H1 (cell line): ENCODE data around the gene PCDHB3. TPM values are rescaled to one million over a fixed set of nuclear protein-coding genes. Genes with fewer than 3 reads are reported as not detected.

Source experiments
- CTCF ChIA-PET: fragments of 300-600 bp; sonication (Branson Sonifier 250); formaldehyde crosslinking; loops from one replicate; lab custom pipeline; 2021; ENCODE audit not compliant: partially characterized antibody; lab: Charles Lee
- POLR2A ChIA-PET: fragments of 300-600 bp; sonication (Branson Sonifier 250); formaldehyde crosslinking; loops from one replicate; lab custom pipeline; 2021; ENCODE audit warnings: inconsistent platforms; ENCODE audit not compliant: partially characterized antibody; lab: Charles Lee
- DNase-seq, 2 experiments: peaks; one replicate each; pipeline versions ENCODE4 v3.0.0 to v3.0.0-alpha.2; 2010 to 2022; ENCODE audit warnings: low spot score in 2 of 2, low read depth in 1 of 2, mixed read lengths in 1 of 2
- FAIRE-seq: peaks from 2 replicates; lab custom pipeline; 2011; peaks lifted over from hg19 to GRCh38; lab: Jason Lieb, UNC
- H2AFZ ChIP-seq: 2 replicates; pipeline ENCODE4 v1.8.1; 2012; ENCODE audit warnings: low read length, inconsistent platforms
- H2AK5ac ChIP-seq: 2 replicates; pipeline ENCODE4 v1.6.1; 2013; ENCODE audit warnings: low read depth, low read length
- H2BK120ac ChIP-seq: replicated peaks from 2 replicates; pipeline ENCODE3; 2013; ENCODE audit warnings: low read depth, low read length, inconsistent platforms
- H2BK12ac ChIP-seq: 2 replicates; pipeline ENCODE4 v1.6.1; 2013; ENCODE audit warnings: low read depth, low read length
- H2BK15ac ChIP-seq: 2 replicates; pipeline ENCODE4 v1.6.1; 2013; ENCODE audit warnings: low read length
- H2BK20ac ChIP-seq: 2 replicates; pipeline ENCODE4 v1.6.1; 2013; ENCODE audit warnings: low read length
- H2BK5ac ChIP-seq: 2 replicates; pipeline ENCODE4 v1.6.1; 2013; ENCODE audit warnings: low read depth, low read length
- H3K14ac ChIP-seq: 2 replicates; pipeline ENCODE4 v1.6.1; 2013; ENCODE audit warnings: inconsistent platforms; ENCODE audit not compliant: insufficient read length
- H3K18ac ChIP-seq: 2 replicates; pipeline ENCODE4 v1.6.1; 2013; ENCODE audit warnings: low read length; ENCODE audit errors: extremely low read depth
- H3K23ac ChIP-seq: 2 replicates; pipeline ENCODE4 v1.6.1; 2013; ENCODE audit warnings: inconsistent platforms; ENCODE audit not compliant: insufficient read length
- H3K23me2 ChIP-seq: 2 replicates; pipeline ENCODE4 v1.6.1; 2013; ENCODE audit warnings: low read depth, low read length
- H3K27ac ChIP-seq: 2 replicates; pipeline ENCODE4 v1.6.1; 2011; ENCODE audit warnings: low read depth, low read length, inconsistent platforms
- H3K27me3 ChIP-seq, 4 experiments: replicated peaks in 1 of 4; 1 replicate in 1 of 4; 2 replicates in 3 of 4; pipeline versions ENCODE4 v1.6.1 to v1.8.1; 2011 to 2013; ENCODE audit warnings: low read length in 3 of 4, mild to moderate bottlenecking in 3 of 4, inconsistent platforms in 2 of 4, mixed read lengths in 2 of 4, moderate library complexity in 1 of 4; ENCODE audit not compliant: control insufficient read depth in 3 of 4, insufficient read depth in 3 of 4; ENCODE audit errors: extremely low read depth in 1 of 4
- H3K36me3 ChIP-seq, 4 experiments: 2 replicates each; pipeline versions ENCODE4 v1.6.1 to v1.8.1; 2011 to 2013; ENCODE audit warnings: mild to moderate bottlenecking in 4 of 4, low read length in 3 of 4, moderate library complexity in 2 of 4, control low read depth in 1 of 4, inconsistent platforms in 1 of 4; ENCODE audit not compliant: insufficient read depth in 4 of 4, control insufficient read depth in 2 of 4
- H3K4ac ChIP-seq: replicated peaks from 2 replicates; pipeline ENCODE3; 2013; ENCODE audit warnings: low read length, low read depth, mixed read lengths, inconsistent platforms; ENCODE audit not compliant: insufficient read length
- H3K4me1 ChIP-seq, 4 experiments: replicated peaks in 1 of 4; 1 replicate in 1 of 4; 2 replicates in 3 of 4; pipeline versions ENCODE4 v1.6.1 to v1.8.1; 2011 to 2013; ENCODE audit warnings: low read length in 3 of 4, inconsistent platforms in 2 of 4, mixed read lengths in 1 of 4; ENCODE audit not compliant: insufficient read depth in 4 of 4, control insufficient read depth in 3 of 4
- H3K4me2 ChIP-seq, 2 experiments: 2 replicates each; pipeline versions ENCODE4 v1.6.1 to v1.8.1; 2011 to 2013; ENCODE audit warnings: low read depth in 2 of 2, low read length in 2 of 2, control low read depth in 1 of 2, inconsistent platforms in 1 of 2, mild to moderate bottlenecking in 1 of 2; ENCODE audit not compliant: insufficient read depth in 1 of 2
- H3K4me3 ChIP-seq, 4 experiments: fragments of 200-600, 300-600 bp in 1 of 4; sonication (generic), shearing (Covaris generic), sonication (Bioruptor Twin) in 1 of 4; 2 replicates each; pipeline versions ENCODE4 v1.5.1 to v1.8.1; 2011 to 2016; ENCODE audit warnings: low read length in 4 of 4, low read depth in 3 of 4, control low read depth in 2 of 4, inconsistent platforms in 2 of 4, mild to moderate bottlenecking in 2 of 4, mixed read lengths in 1 of 4, moderate library complexity in 1 of 4; ENCODE audit not compliant: insufficient read depth in 2 of 4; ENCODE audit errors: extremely low read depth in 1 of 4
- H3K56ac ChIP-seq: replicated peaks from 2 replicates; pipeline ENCODE3; 2013; ENCODE audit warnings: low read depth, mild to moderate bottlenecking, mixed read lengths, low read length, inconsistent platforms; ENCODE audit not compliant: insufficient read length
- H3K79me1 ChIP-seq: 2 replicates; pipeline ENCODE4 v1.6.1; 2013; ENCODE audit warnings: low read depth, low read length, control low read depth
- H3K79me2 ChIP-seq, 2 experiments: 2 replicates each; pipeline versions ENCODE4 v1.6.1 to v1.8.1; 2012 to 2013; ENCODE audit warnings: low read length in 2 of 2, mild to moderate bottlenecking in 2 of 2, inconsistent platforms in 1 of 2; ENCODE audit not compliant: insufficient read depth in 2 of 2, control insufficient read depth in 1 of 2
- H3K9ac ChIP-seq, 4 experiments: replicated peaks in 1 of 4; 1 replicate in 1 of 4; 2 replicates in 3 of 4; pipeline versions ENCODE4 v1.6.1 to v1.8.1; 2011 to 2013; ENCODE audit warnings: low read depth in 3 of 4, low read length in 3 of 4, control low read depth in 2 of 4, mild to moderate bottlenecking in 2 of 4, moderate library complexity in 2 of 4, inconsistent platforms in 1 of 4; ENCODE audit errors: extremely low read depth in 1 of 4
- H3K9me3 ChIP-seq, 2 experiments: 2 replicates each; pipeline versions ENCODE4 v1.6.1 to v1.8.1; 2012 to 2013; ENCODE audit warnings: mild to moderate bottlenecking in 2 of 2, moderate library complexity in 2 of 2, control low read depth in 1 of 2, inconsistent platforms in 1 of 2, low read depth in 1 of 2, low read length in 1 of 2, mixed read lengths in 1 of 2; ENCODE audit not compliant: insufficient read depth in 2 of 2
- H4K20me1 ChIP-seq, 2 experiments: replicated peaks in 1 of 2; 2 replicates each; pipeline versions ENCODE3 to v1.8.1; 2011 to 2013; ENCODE audit warnings: inconsistent platforms in 2 of 2, low read length in 2 of 2, mild to moderate bottlenecking in 1 of 2; ENCODE audit not compliant: insufficient read depth in 2 of 2, control insufficient read depth in 1 of 2
- H4K5ac ChIP-seq: 2 replicates; pipeline ENCODE4 v1.6.1; 2013; ENCODE audit warnings: low read length, low read depth, mixed read lengths, inconsistent platforms; ENCODE audit not compliant: insufficient read length
- H4K8ac ChIP-seq: 2 replicates; pipeline ENCODE4 v1.8.0; 2013; ENCODE audit warnings: mild to moderate bottlenecking, moderate library complexity, low read length, inconsistent platforms; ENCODE audit not compliant: insufficient read depth; ENCODE audit errors: extremely low read depth
- H4K91ac ChIP-seq: replicated peaks from 2 replicates; pipeline ENCODE3; 2013; ENCODE audit warnings: low read length, mixed read lengths, inconsistent platforms; ENCODE audit not compliant: insufficient read length
- CEBPB ChIP-seq: IDR thresholded peaks from 2 replicates; pipeline ENCODE4 v1.6.1; 2012; ENCODE audit warnings: low read depth, low read length
- KDM1A ChIP-seq: fragments of 200-600, 300-600 bp; sonication (generic); IDR thresholded peaks from 2 replicates; pipeline ENCODE4 v1.7.1; 2016; ENCODE audit warnings: mild to moderate bottlenecking, low read length, borderline replicate concordance
- MAFK ChIP-seq: IDR thresholded peaks from 2 replicates; pipeline ENCODE4 v1.6.1; 2012; ENCODE audit warnings: low read depth, mild to moderate bottlenecking, improper control_type of control experiment, low read length
- NRF1 ChIP-seq: IDR thresholded peaks from 2 replicates; pipeline ENCODE4 v1.6.1; 2011; ENCODE audit warnings: mild to moderate bottlenecking, low read depth, low read length, improper control_type of control experiment
- POLR2A ChIP-seq, 2 experiments: IDR thresholded peaks; 1 replicate in 1 of 2; 2 replicates in 1 of 2; pipeline ENCODE4 v1.6.1; 2011; ENCODE audit warnings: low read depth in 2 of 2, low read length in 2 of 2, mild to moderate bottlenecking in 2 of 2; ENCODE audit errors: control extremely low read depth in 1 of 2
- POLR2AphosphoS5 ChIP-seq: IDR thresholded peaks from 2 replicates; pipeline ENCODE4 v1.6.1; 2011; ENCODE audit warnings: low read depth, low read length
- RFX5 ChIP-seq: IDR thresholded peaks from 2 replicates; pipeline ENCODE4 v1.6.1; 2011; ENCODE audit warnings: low read depth, low read length, improper control_type of control experiment, borderline replicate concordance
- RXRA ChIP-seq: IDR thresholded peaks from 2 replicates; pipeline ENCODE4 v1.6.1; 2011; ENCODE audit warnings: low read depth, mild to moderate bottlenecking, low read length, moderate library complexity; ENCODE audit not compliant: insufficient read depth
- SIX5 ChIP-seq: IDR thresholded peaks from 2 replicates; pipeline ENCODE4 v1.6.1; 2011; ENCODE audit warnings: mild to moderate bottlenecking, low read depth, low read length
- SP1 ChIP-seq: IDR thresholded peaks from 2 replicates; pipeline ENCODE4 v1.6.1; 2011; ENCODE audit warnings: low read depth, low read length
- SP2 ChIP-seq: IDR thresholded peaks from 2 replicates; pipeline ENCODE4 v1.6.1; 2012; ENCODE audit warnings: mild to moderate bottlenecking, low read length, inconsistent platforms
- TAF1 ChIP-seq: IDR thresholded peaks from 2 replicates; pipeline ENCODE4 v1.6.1; 2011; ENCODE audit warnings: mild to moderate bottlenecking, low read depth, low read length
- TBP ChIP-seq: IDR thresholded peaks from 2 replicates; pipeline ENCODE4 v1.6.1; 2011; ENCODE audit warnings: low read depth, low read length, improper control_type of control experiment
- TCF12 ChIP-seq: IDR thresholded peaks from 2 replicates; pipeline ENCODE4 v1.6.1; 2011; ENCODE audit warnings: low read depth, mild to moderate bottlenecking, low read length
- WGBS, 2 experiments: shearing (Covaris generic) in 1 of 2; methylation state at CpG; one replicate each; pipeline versions ENCODE4 v1.1.6 to v1.1.7; 2013 to 2015; ENCODE audit warnings: low lambda C conversion rate in 2 of 2, mixed read lengths in 2 of 2, inconsistent platforms in 1 of 2, low coverage in 1 of 2, missing lambda C conversion rate in 1 of 2; ENCODE audit not compliant: insufficient replicate concordance in 2 of 2, insufficient coverage in 1 of 2, insufficient read length in 1 of 2; ENCODE audit errors: extremely low coverage in 1 of 2, missing lambda C conversion rate in 1 of 2; 5-methylcytosine and 5-hydroxymethylcytosine counted together
- polyA plus RNA-seq, 7 experiments: library from polyadenylated mRNA; depleted of rRNA in 3 of 7; stranded (reverse) in 5 of 7; unstranded in 2 of 7; fragments of >200 nt in 5 of 7; fragments of 200-250 nt in 2 of 7; gene quantifications; 1 replicate in 5 of 7; 2 replicates in 1 of 7; 4 replicates in 1 of 7; pipeline versions ENCODE4 v1.2.1 to v1.2.3, GENCODE V29; 2011 to 2013; ENCODE audit warnings: missing spikeins in 2 of 7, mixed read lengths in 2 of 7
- total RNA-seq: library from RNA; stranded (reverse); fragmentation: NEBNext Ultra II Directional; extraction: Animal tissue kit (Norgen Biotek cat#: 25700); gene quantifications from 2 replicates; pipeline ENCODE4 v1.2.1, GENCODE V29; 2021
- TF ChIP-seq, protein P1 (sequence below): IDR thresholded peaks from 2 replicates; pipeline ENCODE4 v1.6.1; 2012; ENCODE audit warnings: inconsistent platforms

The PCDHB3 gene
- total and polyA plus RNA-seq, 2 of the 8 experiments (the other 6 are each of a cell fraction or from before 2014, with no cell fraction given): 1.6 to 3.4 TPM

DNA sequence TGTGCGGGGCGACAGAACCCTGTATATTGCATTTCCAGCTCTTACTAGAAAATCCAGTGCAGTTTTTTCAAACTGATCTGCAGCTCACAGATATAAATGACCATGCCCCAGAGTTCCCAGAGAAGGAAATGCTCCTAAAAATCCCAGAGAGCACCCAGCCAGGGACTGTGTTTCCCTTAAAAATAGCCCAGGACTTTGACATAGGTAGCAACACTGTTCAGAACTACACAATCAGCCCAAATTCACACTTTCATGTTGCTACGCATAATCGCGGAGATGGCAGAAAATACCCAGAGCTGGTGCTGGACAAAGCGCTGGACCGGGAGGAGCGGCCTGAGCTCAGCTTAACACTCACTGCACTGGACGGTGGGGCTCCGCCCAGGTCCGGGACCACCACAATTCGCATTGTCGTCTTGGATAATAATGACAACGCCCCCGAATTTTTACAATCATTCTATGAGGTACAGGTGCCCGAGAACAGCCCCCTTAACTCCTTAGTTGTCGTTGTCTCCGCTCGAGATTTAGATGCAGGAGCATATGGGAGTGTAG lies 35.5 kb downstream of the PCDHB3 start:
- Histone ChIP-seq H3K23me2 (0 out of 2 replicates have a peak, but pooled peaks cover 2% of the 10 kb centered on the region), H3K9ac (peak overlapping the region in 3 of 4 experiments; percentile 80 to 98 (median 84); a peak in 4 of 7 replicates), H2AFZ (no peak overlapping the region), H2BK12ac (no peak overlapping the region), H3K56ac (no peak overlapping the region), H4K91ac (no peak overlapping the region), H3K4me2 (peak overlapping the region; percentile 56 to 67), H3K4me3 (peak overlapping the region; percentile 60 to 98 (median 64)), H3K79me2 (no peaks in the 10 kb centered on the region), H3K79me1 (no peaks in the 10 kb centered on the region), H3K4ac (no peak overlapping the region), H3K9me3 (peaks cover 20 to 31% of the 10 kb centered on the region in 2 experiments), H3K36me3 (peaks cover 0 to 12% (median 3%) of the 10 kb centered on the region in 4 experiments; a peak in 3 of 8 replicates), H3K18ac (peak overlapping the region; percentile 55; the same call in 1 of the 2 replicates), H3K23ac (no peak overlapping the region), H2BK120ac (no peak overlapping the region), H2BK5ac (no peak overlapping the region), H3K27me3 (no peaks in the 10 kb centered on the region), H2AK5ac (peak overlapping the region; percentile 40; the same call in 1 of the 2 replicates), H3K14ac (no peak overlapping the region), H3K4me1 (no peaks in the 10 kb centered on the region), H4K20me1 (no peaks in the 10 kb centered on the region), H2BK15ac (no peak overlapping the region), H4K5ac (no peak overlapping the region), H3K27ac (peak overlapping the region; percentile 70; the same call in 1 of the 2 replicates), H2BK20ac (no peak overlapping the region), H4K8ac (no peak overlapping the region)
- no peak for FAIRE-seq
- no peak for DNase-seq
- CTCF ChIA-PET: interaction anchor here (0.6 to 2.4 kb wide), 46 partner anchors 8 to 428 kb away, joined by 3 to 29 read pairs (median 5); partner anchors contain the start of genes PCDHB10, PCDHB11, PCDHB12 and PCDHB14
- POLR2A ChIA-PET: interaction anchor here (0.7 to 1.8 kb wide), 10 partner anchors 8 to 138 kb away, joined by 3 to 11 read pairs (median 4); partner anchors contain the start of genes PCDHB10, PCDHB16, PCDHB2 and PCDHB4
- WGBS, 2 experiments: 78% methylated on average over 19 of the region's 19 CpGs; no CpG with 5 or more reads in 1 of the 2 experiments
- TF ChIP-seq KDM1A (no peak), RXRA (no peak), MAFK (no peak), SP1 (no peak), POLR2A (IDR thresholded peaks at IDR 0.05; ENCODE audit: control extremely low read depth in 1 of 2, low read depth in 2 of 2, low read length in 2 of 2) (no peak), TBP (no peak), SIX5 (no peak), RFX5 (no peak), CEBPB (no peak), NRF1 (no peak), POLR2AphosphoS5 (no peak), TCF12 (no peak), TAF1 (no peak), SP2 (no peak)
- TF ChIP-seq, protein P1, sequence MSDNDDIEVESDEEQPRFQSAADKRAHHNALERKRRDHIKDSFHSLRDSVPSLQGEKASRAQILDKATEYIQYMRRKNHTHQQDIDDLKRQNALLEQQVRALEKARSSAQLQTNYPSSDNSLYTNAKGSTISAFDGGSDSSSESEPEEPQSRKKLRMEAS: no peak
